Gastrocnemius medialis (tissue), 4 donors: Measurements from ENCODE around the gene CALY. TPM values are rescaled to one million over a fixed set of nuclear protein-coding genes. Genes with fewer than 3 reads are reported as not detected.

ENCODE experiments used
- ATAC-seq, 2 donors: fragments of 150-250 bp; one replicate each; pipeline ENCODE4 v1.9.1; 2016
- DNase-seq, 2 donors: peaks; one replicate each; pipeline ENCODE4 v3.0.0-alpha.2; 2019
- H3K27ac ChIP-seq, 4 donors: fragments of 200-600 bp; sonication (generic); 1 replicate in 1 of 4; 2 replicates in 3 of 4; pipeline ENCODE4 v1.5.1; 2016 to 2018; ENCODE audit warnings: mild to moderate bottlenecking in 2 of 4, moderate library complexity in 1 of 4
- H3K27me3 ChIP-seq, 3 donors: fragments of 200-600 bp; sonication (generic) in 2 of 3; 1 replicate in 1 of 3; 2 replicates in 2 of 3; pipeline versions ENCODE4 v1.5.1 to v1.6.0; 2016 to 2019; ENCODE audit warnings: mild to moderate bottlenecking in 1 of 3, moderate library complexity in 1 of 3
- H3K36me3 ChIP-seq, 2 donors: fragments of 200-600 bp; sonication (generic) in 1 of 2; one replicate each; pipeline ENCODE4 v1.5.1; 2017 to 2018
- H3K4me1 ChIP-seq, 2 donors: fragments of 200-600 bp; sonication (generic) in 1 of 2; one replicate each; pipeline ENCODE4 v1.5.1; 2016 to 2017; ENCODE audit warnings: mild to moderate bottlenecking in 2 of 2
- H3K4me3 ChIP-seq, 4 donors: fragments of 200-600 bp; sonication (generic) in 3 of 4; 1 replicate in 1 of 4; 2 replicates in 3 of 4; pipeline ENCODE4 v1.5.1; 2016 to 2019; ENCODE audit warnings: mild to moderate bottlenecking in 2 of 4
- H3K9me3 ChIP-seq, 3 donors: fragments of 200-600 bp; sonication (generic) in 2 of 3; 1 replicate in 1 of 3; 2 replicates in 2 of 3; pipeline ENCODE4 v1.5.1; 2016 to 2019
- CTCF ChIP-seq, 5 experiments: fragments of 450-650 bp in 3 of 5; fragments of 200-600 bp in 2 of 5; sonication (generic) in 2 of 5; IDR thresholded peaks in 4 of 5; conservative IDR thresholded peaks in 1 of 5; 1 replicate in 4 of 5; 2 replicates in 1 of 5; pipeline ENCODE4 v1.5.1; 2016 to 2019; ENCODE audit warnings: antibody characterized with exemption in 5 of 5, mild to moderate bottlenecking in 3 of 5, moderate library complexity in 3 of 5
- POLR2A ChIP-seq, 2 donors: fragments of 450-650 bp; IDR thresholded peaks; one replicate each; pipeline ENCODE4 v1.6.1; 2017; ENCODE audit warnings: antibody characterized with exemption in 2 of 2, mild to moderate bottlenecking in 2 of 2, moderate library complexity in 2 of 2
- in situ Hi-C, 4 donors: fragments of 200-750 bp; cut with MboI; loops; one replicate each; pipeline versions ENCODE4 v1.15.0 to v1.8.0; 2017; ENCODE audit warnings: low sequenced_read_pairs in 4 of 4
- intact Hi-C: fragments of 100-400 bp; cut with DNase I; formaldehyde crosslinking; loops from one replicate; pipeline ENCODE4 v1.15.1; 2023; ENCODE audit warnings: low total_unique reads
- total RNA-seq, 4 donors: library from RNA; depleted of rRNA; stranded (reverse); fragments of >200 nt; gene quantifications; one replicate each; pipeline versions ENCODE4 v1.1.0 to v1.2.3, GENCODE V29; 2016

CALY gene
- total RNA-seq, 4 donors from 2014 or later: not detected

GRCh38 chr10:133309720-133310398 is 26.8 kb downstream of the CALY start:
- intact Hi-C loops: loop anchor here (2.0 kb wide), 5 partner anchors 49 to 773 kb away; partner anchors contain the start of genes ECHS1, INPP5A and MTG1
- peak overlapping the region in 1 of 4 donors; percentile 99 for H3K4me3 ChIP-seq
- H3K9me3 ChIP-seq: no peaks in the 10 kb centered on the region
- H3K27ac ChIP-seq: peak overlapping the region in 3 of 4 donors; percentile 81 to 99 (median 82)
- H3K36me3 ChIP-seq: peaks cover 0 to 24% of the 10 kb centered on the region in 2 donors
- in situ Hi-C loops: no loop called here
- TF ChIP-seq CTCF (IDR thresholded peaks at IDR 0.05 in 4 of 5, conservative IDR thresholded peaks at IDR 0.05 in 1 of 5): no peak
- TF ChIP-seq POLR2A (IDR thresholded peaks at IDR 0.05): no peak
- ATAC-seq (no peak), DNase-seq (no peak)
- H3K4me1 ChIP-seq: peaks cover 24 to 26% of the 10 kb centered on the region in 2 donors
- H3K27me3 ChIP-seq: no peaks in the 10 kb centered on the region

GRCh38 chr10:133309100-133309719 is 27.5 kb downstream of the CALY start:
- Histone ChIP-seq H3K4me1 (peaks cover 24 to 26% of the 10 kb centered on the region in 2 donors), H3K4me3 (peak overlapping the region; percentile 77 to 99 (median 92)), H3K27me3 (no peaks in the 10 kb centered on the region), H3K27ac (peak overlapping the region; percentile 81 to 99 (median 90)), H3K36me3 (peaks cover 0 to 24% of the 10 kb centered on the region in 2 donors), H3K9me3 (no peaks in the 10 kb centered on the region)
- ATAC-seq (peak; percentile 90 to 91), DNase-seq (peak; percentile 89 to 92)
- intact Hi-C loops: loop anchor here (2.0 kb wide), 5 partner anchors 48 to 772 kb away; partner anchors contain the start of genes ECHS1, INPP5A and MTG1
- TF ChIP-seq CTCF (IDR thresholded peaks at IDR 0.05 in 4 of 5, conservative IDR thresholded peaks at IDR 0.05 in 1 of 5): no peak
- no peak for TF ChIP-seq POLR2A (IDR thresholded peaks at IDR 0.05)
- in situ Hi-C loops: no loop called here

- in situ Hi-C loops: no loop called here
- Histone ChIP-seq H3K9me3 (no peaks in the 10 kb centered on the region), H3K36me3 (peaks cover 0 to 24% of the 10 kb centered on the region in 2 donors), H3K27me3 (no peaks in the 10 kb centered on the region), H3K27ac (peak within 1 kb of the TSS; percentile 81 to 99 (median 90)), H3K4me3 (peak within 1 kb of the TSS; percentile 77 to 99 (median 92)), H3K4me1 (peaks cover 24 to 26% of the 10 kb centered on the region in 2 donors)
- TF ChIP-seq CTCF (IDR thresholded peaks at IDR 0.05 in 4 of 5, conservative IDR thresholded peaks at IDR 0.05 in 1 of 5) (peak in 1 of 5 experiments; percentile 34), POLR2A (IDR thresholded peaks at IDR 0.05) (peak; percentile 76 to 84)
- DNase-seq (peak; percentile 65 to 83), ATAC-seq (peak; percentile 89 to 92)
- intact Hi-C loops: loop anchor here (2.0 kb wide), 5 partner anchors 48 to 772 kb away; partner anchors contain the start of genes ECHS1, INPP5A and MTG1
These were observed 28.1 kb downstream of the CALY start, which contains the start of the genes TUBGCP2 and ZNF511 for GRCh38 chr10:133308421-133309099. TSS of gene TUBGCP2 (minus strand) at chr10:133308872. CDS start at chr10:133302941, 5,931 bp downstream. TSS of gene ZNF511 (plus strand) at chr10:133308914. CDS start at chr10:133308944, 30 bp downstream.

- in situ Hi-C loops: no loop called here
- intact Hi-C loops: loop anchor here (2.0 kb wide), 5 partner anchors 47 to 771 kb away; partner anchors contain the start of genes ECHS1, INPP5A and MTG1
These were observed 28.8 kb downstream of the CALY start for GRCh38 chr10:133307776-133308420.

More at GRCh38 chr10:133307776-133308420, 28.8 kb downstream of the CALY start:
- Histone ChIP-seq H3K27ac (peak overlapping the region; percentile 81 to 99 (median 90)), H3K4me1 (peaks cover 24 to 26% of the 10 kb centered on the region in 2 donors), H3K4me3 (peak overlapping the region; percentile 77 to 99 (median 92)), H3K36me3 (peaks cover 0 to 24% of the 10 kb centered on the region in 2 donors), H3K27me3 (no peaks in the 10 kb centered on the region), H3K9me3 (no peaks in the 10 kb centered on the region)
- DNase-seq (peak in 1 of 2 donors; percentile 65), ATAC-seq (peak; percentile 19 to 34)
- peak in 4 of 5 experiments; percentile 40 to 67 (median 50) for TF ChIP-seq CTCF (IDR thresholded peaks at IDR 0.05 in 4 of 5, conservative IDR thresholded peaks at IDR 0.05 in 1 of 5)
- TF ChIP-seq POLR2A (IDR thresholded peaks at IDR 0.05): no peak
